Ectodermal cell (in vitro differentiated cells): Measurements from ENCODE around the gene ETNK2. TPM values are rescaled to one million over a fixed set of nuclear protein-coding genes. Genes with fewer than 3 reads are reported as not detected.

Experiments used
- H3K27ac ChIP-seq: 2 replicates; pipeline ENCODE4 v1.7.0; 2013; ENCODE audit warnings: mild to moderate bottlenecking, low read depth, low read length; ENCODE audit not compliant: insufficient read depth, poor library complexity, severe bottlenecking
- H3K27me3 ChIP-seq: 2 replicates; pipeline ENCODE4 v1.7.0; 2013; ENCODE audit warnings: mild to moderate bottlenecking, low read length; ENCODE audit not compliant: insufficient read depth, control insufficient read depth, poor library complexity, severe bottlenecking
- H3K36me3 ChIP-seq: one replicate; pipeline ENCODE4 v1.7.0; 2013; ENCODE audit warnings: low read length; ENCODE audit not compliant: control insufficient read depth, insufficient read depth
- H3K4me1 ChIP-seq: one replicate; pipeline ENCODE4 v1.7.0; 2013; ENCODE audit warnings: low read length; ENCODE audit not compliant: control insufficient read depth, insufficient read depth
- H3K4me3 ChIP-seq: 2 replicates; pipeline ENCODE4 v1.7.0; 2013; ENCODE audit warnings: low read depth, low read length, control low read depth; ENCODE audit not compliant: insufficient read depth
- H3K9me3 ChIP-seq: 2 replicates; pipeline ENCODE4 v1.7.0; 2013; ENCODE audit warnings: mild to moderate bottlenecking, low read length, moderate library complexity; ENCODE audit not compliant: control insufficient read depth
- WGBS, 2 experiments: methylation state at CpG; one replicate each; pipeline ENCODE4 v1.1.7; 2013; ENCODE audit warnings: missing lambda C conversion rate in 2 of 2; 5-methylcytosine and 5-hydroxymethylcytosine counted together
- polyA plus RNA-seq, 4 experiments: library from polyadenylated mRNA; stranded (reverse); fragments of 50-300 nt; gene quantifications; one replicate each; pipeline ENCODE4 v1.2.3, GENCODE V29; 2013

ETNK2 gene
- 11.4 TPM for polyA plus RNA-seq (2013, experiment 1 of 4)
- polyA plus RNA-seq (2013, experiment 2 of 4): 12.4 TPM
- 9.3 TPM for polyA plus RNA-seq (2013, experiment 3 of 4)
- polyA plus RNA-seq (2013, experiment 4 of 4): 9.4 TPM

- H3K36me3 ChIP-seq: no peaks in the 10 kb centered on the region
- peaks cover 21% of the 10 kb centered on the region for H3K4me1 ChIP-seq
- WGBS, 2 experiments: 0 to 1% methylated on average over 94 of the region's 94 CpGs
- peaks cover 32% of the 10 kb centered on the region for H3K27me3 ChIP-seq
- H3K27ac ChIP-seq: no peak within 1 kb of the TSS
- peak within 1 kb of the TSS; percentile 56 for H3K4me3 ChIP-seq
- H3K9me3 ChIP-seq: no peaks in the 10 kb centered on the region
Observed at GRCh38 chr1:204151552-204152309, at the start of gene ETNK2. ETNK2 (minus strand) TSS chr1:204152044; CDS start chr1:204151852, 192 bp downstream.

- H3K4me3 ChIP-seq: no peak overlapping the region
- 90 to 93% methylated on average over 12 of the region's 12 CpGs for WGBS, 2 experiments
Observed at GRCh38 chr1:204201348-204202040, 49.6 kb upstream of the ETNK2 start.

GRCh38 chr1:204199579-204199978, 47.7 kb upstream of the ETNK2 start:
- Histone ChIP-seq H3K36me3 (no peaks in the 10 kb centered on the region), H3K27me3 (peaks cover 4% of the 10 kb centered on the region), H3K27ac (no peak overlapping the region), H3K4me3 (no peak overlapping the region), H3K9me3 (no peaks in the 10 kb centered on the region), H3K4me1 (no peaks in the 10 kb centered on the region)
- WGBS, 2 experiments: 95% methylated on average over 9 of the region's 9 CpGs

More at GRCh38 chr1:204201348-204202040, 49.6 kb upstream of the ETNK2 start:
- Histone ChIP-seq H3K27me3 (peaks cover 4% of the 10 kb centered on the region), H3K36me3 (no peaks in the 10 kb centered on the region), H3K9me3 (no peaks in the 10 kb centered on the region), H3K27ac (no peak overlapping the region), H3K4me1 (no peaks in the 10 kb centered on the region)

GRCh38 chr1:204198348-204199340, 46.8 kb upstream of the ETNK2 start:
- Histone ChIP-seq H3K36me3 (no peaks in the 10 kb centered on the region), H3K9me3 (no peaks in the 10 kb centered on the region), H3K4me1 (no peaks in the 10 kb centered on the region), H3K27me3 (peaks cover 4% of the 10 kb centered on the region), H3K4me3 (no peak overlapping the region), H3K27ac (no peak overlapping the region)
- WGBS, 2 experiments: 74 to 82% methylated on average over 18 of the region's 18 CpGs

GRCh38 chr1:204197068-204197467, 45.2 kb upstream of the ETNK2 start:
- no peaks in the 10 kb centered on the region for H3K9me3 ChIP-seq
- H3K27ac ChIP-seq: no peak overlapping the region
- no peaks in the 10 kb centered on the region for H3K4me1 ChIP-seq
- WGBS, 2 experiments: 89 to 93% methylated on average over 5 of the region's 5 CpGs
- H3K27me3 ChIP-seq: peaks cover 6% of the 10 kb centered on the region
- no peak overlapping the region for H3K4me3 ChIP-seq
- no peaks in the 10 kb centered on the region for H3K36me3 ChIP-seq

GRCh38 chr1:204196068-204196795, 44.4 kb upstream of the ETNK2 start, which contains the start of gene KISS1:
KISS1 (minus strand) TSS chr1:204196491; CDS start chr1:204192876, 3,615 bp downstream.
- peaks cover 13% of the 10 kb centered on the region for H3K27me3 ChIP-seq
- no peak within 1 kb of the TSS for H3K4me3 ChIP-seq
- H3K9me3 ChIP-seq: no peaks in the 10 kb centered on the region
- no peak within 1 kb of the TSS for H3K27ac ChIP-seq
- 70 to 71% methylated on average over 18 of the region's 18 CpGs for WGBS, 2 experiments
- no peaks in the 10 kb centered on the region for H3K4me1 ChIP-seq
- no peaks in the 10 kb centered on the region for H3K36me3 ChIP-seq

GRCh38 chr1:204194771-204195170, 42.9 kb upstream of the ETNK2 start:
- WGBS, 2 experiments: 78 to 88% methylated on average over 7 of the region's 7 CpGs
- no peaks in the 10 kb centered on the region for H3K4me1 ChIP-seq
- no peak overlapping the region for H3K4me3 ChIP-seq
- H3K27me3 ChIP-seq: peaks cover 27% of the 10 kb centered on the region
- no peaks in the 10 kb centered on the region for H3K9me3 ChIP-seq
- H3K27ac ChIP-seq: no peak overlapping the region
- no peaks in the 10 kb centered on the region for H3K36me3 ChIP-seq

GRCh38 chr1:204194080-204194479, 42.2 kb upstream of the ETNK2 start:
- H3K36me3 ChIP-seq: no peaks in the 10 kb centered on the region
- H3K4me1 ChIP-seq: no peaks in the 10 kb centered on the region
- peaks cover 34% of the 10 kb centered on the region for H3K27me3 ChIP-seq
- no peak overlapping the region for H3K27ac ChIP-seq
- no peak overlapping the region for H3K4me3 ChIP-seq
- H3K9me3 ChIP-seq: no peaks in the 10 kb centered on the region
- WGBS, 2 experiments: 90 to 91% methylated on average over 2 of the region's 2 CpGs

GRCh38 chr1:204192589-204193352, 40.9 kb upstream of the ETNK2 start:
- H3K9me3 ChIP-seq: no peaks in the 10 kb centered on the region
- no peak overlapping the region for H3K4me3 ChIP-seq
- no peak overlapping the region for H3K27ac ChIP-seq
- WGBS, 2 experiments: 86 to 87% methylated on average over 3 of the region's 3 CpGs
- no peaks in the 10 kb centered on the region for H3K4me1 ChIP-seq
- no peaks in the 10 kb centered on the region for H3K36me3 ChIP-seq
- peaks cover 47% of the 10 kb centered on the region for H3K27me3 ChIP-seq
